Measurements from ENCODE around the gene RBM33. TPM values are rescaled to one million over a fixed set of nuclear protein-coding genes. Genes with fewer than 3 reads are reported as not detected.

The RBM33 gene
- total and polyA plus RNA-seq, 2 donors from 2014 or later = 9.8 to 78.7 TPM

DNA sequence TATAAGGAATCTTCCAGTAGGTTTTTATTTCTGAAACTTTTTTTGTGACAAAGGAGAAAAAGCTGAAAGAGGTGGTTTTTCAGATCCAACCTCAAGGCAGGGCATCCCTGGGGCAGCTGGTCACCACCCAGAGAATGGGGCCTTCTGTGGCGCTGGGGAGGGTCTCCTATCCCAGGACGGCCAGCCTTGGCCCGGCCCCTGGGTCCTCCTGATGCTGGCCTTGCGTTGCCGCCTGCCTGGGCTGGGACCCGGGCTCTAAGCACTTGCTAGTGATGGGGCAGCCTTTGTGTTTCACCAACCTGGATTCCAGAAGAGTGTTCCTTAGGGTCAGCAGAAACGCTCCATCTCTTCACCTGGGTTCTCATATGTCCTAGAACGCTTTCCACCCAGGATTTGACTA is 151.5 kb downstream of the RBM33 start:
- H3K4me3 ChIP-seq (ENCODE audit: low read length in 3 of 3) = no peak overlapping the region
- no peak for FAIRE-seq
- intact Hi-C loops (cut with DNase I) = no loop called here
- H3K36me3 ChIP-seq (ENCODE audit: control insufficient read depth in 2 of 3, insufficient read depth in 3 of 3, low read length in 3 of 3) = no peaks in the 10 kb centered on the region
- H3K4me1 ChIP-seq (ENCODE audit: control insufficient read depth in 2 of 3, insufficient read depth in 2 of 3, low read depth in 1 of 3, low read length in 3 of 3) = peaks cover 0 to 2% (median 0%) of the 10 kb centered on the region in 3 donors
- H3K9ac ChIP-seq (ENCODE audit: low read length in 3 of 3) = no peak overlapping the region
- DNase-seq = no peak
- peaks cover 15% of the 10 kb centered on the region for H3K27me3 ChIP-seq (ENCODE audit: control insufficient read depth, insufficient read depth, low read length)
- H3K9me3 ChIP-seq (ENCODE audit: control insufficient read depth in 2 of 3, insufficient read depth in 1 of 3, low read length in 3 of 3) = no peaks in the 10 kb centered on the region
- H3K27ac ChIP-seq (ENCODE audit: low read depth in 2 of 2, low read length in 2 of 2) = no peak overlapping the region
- TF ChIP-seq, protein P1, sequence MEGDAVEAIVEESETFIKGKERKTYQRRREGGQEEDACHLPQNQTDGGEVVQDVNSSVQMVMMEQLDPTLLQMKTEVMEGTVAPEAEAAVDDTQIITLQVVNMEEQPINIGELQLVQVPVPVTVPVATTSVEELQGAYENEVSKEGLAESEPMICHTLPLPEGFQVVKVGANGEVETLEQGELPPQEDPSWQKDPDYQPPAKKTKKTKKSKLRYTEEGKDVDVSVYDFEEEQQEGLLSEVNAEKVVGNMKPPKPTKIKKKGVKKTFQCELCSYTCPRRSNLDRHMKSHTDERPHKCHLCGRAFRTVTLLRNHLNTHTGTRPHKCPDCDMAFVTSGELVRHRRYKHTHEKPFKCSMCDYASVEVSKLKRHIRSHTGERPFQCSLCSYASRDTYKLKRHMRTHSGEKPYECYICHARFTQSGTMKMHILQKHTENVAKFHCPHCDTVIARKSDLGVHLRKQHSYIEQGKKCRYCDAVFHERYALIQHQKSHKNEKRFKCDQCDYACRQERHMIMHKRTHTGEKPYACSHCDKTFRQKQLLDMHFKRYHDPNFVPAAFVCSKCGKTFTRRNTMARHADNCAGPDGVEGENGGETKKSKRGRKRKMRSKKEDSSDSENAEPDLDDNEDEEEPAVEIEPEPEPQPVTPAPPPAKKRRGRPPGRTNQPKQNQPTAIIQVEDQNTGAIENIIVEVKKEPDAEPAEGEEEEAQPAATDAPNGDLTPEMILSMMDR (IDR thresholded peaks at IDR 0.05; ENCODE audit: borderline replicate concordance, extremely low read depth, insufficient read depth) = no peak

DNA sequence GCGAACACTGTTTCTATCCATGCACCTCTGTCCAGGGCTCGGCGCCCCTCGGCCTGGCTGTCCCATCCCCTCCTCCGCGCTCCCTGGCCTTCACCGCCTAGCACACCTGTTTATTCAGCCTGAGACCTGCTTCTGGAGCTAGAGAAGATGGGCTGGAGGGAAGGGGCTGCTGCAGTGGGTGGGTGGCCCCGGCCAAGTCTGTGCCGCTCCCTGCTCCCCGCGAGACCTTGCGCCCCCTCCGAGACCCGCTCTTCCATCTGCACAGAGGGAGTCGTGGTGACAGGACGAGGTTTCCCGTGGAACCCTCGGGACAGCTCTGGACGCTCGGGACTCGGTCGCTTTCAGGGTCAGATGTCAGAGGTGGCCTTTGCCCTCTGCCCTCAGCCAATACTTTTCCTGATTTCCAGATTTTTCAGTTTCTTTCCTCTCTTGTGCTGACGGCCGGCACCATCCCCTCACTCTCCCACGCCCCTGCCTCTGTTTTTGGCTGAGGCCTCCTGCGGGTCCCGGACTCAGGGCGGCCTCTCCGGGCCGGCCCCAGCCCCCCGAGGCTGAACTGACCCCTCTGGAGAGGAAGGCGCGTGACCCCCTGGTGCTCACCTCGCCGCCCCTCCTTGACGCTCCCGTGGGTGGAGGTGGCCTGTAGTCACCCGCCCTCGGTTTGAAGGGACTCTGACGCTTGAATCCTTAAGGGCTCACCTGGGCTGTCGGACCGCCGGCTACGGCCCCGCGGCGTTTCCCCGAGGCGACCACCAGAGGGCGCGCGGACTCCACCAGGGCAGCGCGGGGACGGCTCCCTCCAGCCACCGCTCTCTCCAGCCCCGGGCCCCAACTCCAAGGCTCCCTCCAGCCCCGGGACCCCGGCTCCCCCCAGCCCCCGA is 152.2 kb downstream of the RBM33 start:
- no peak overlapping the region for H3K4me3 ChIP-seq (ENCODE audit: low read length in 3 of 3)
- TF ChIP-seq, protein P1 (IDR thresholded peaks at IDR 0.05; ENCODE audit: borderline replicate concordance, extremely low read depth, insufficient read depth) = peak; percentile 95
- no peak overlapping the region for H3K27ac ChIP-seq (ENCODE audit: low read depth in 2 of 2, low read length in 2 of 2)
- H3K9me3 ChIP-seq (ENCODE audit: control insufficient read depth in 2 of 3, insufficient read depth in 1 of 3, low read length in 3 of 3) = no peaks in the 10 kb centered on the region
- H3K27me3 ChIP-seq (ENCODE audit: control insufficient read depth, insufficient read depth, low read length) = peaks cover 21% of the 10 kb centered on the region
- no peaks in the 10 kb centered on the region for H3K36me3 ChIP-seq (ENCODE audit: control insufficient read depth in 2 of 3, insufficient read depth in 3 of 3, low read length in 3 of 3)
- DNase-seq (peak in 4 of 5 donors; percentile 63 to 90 (median 76)), FAIRE-seq (no peak)
- intact Hi-C loops (cut with DNase I) = no loop called here
- H3K9ac ChIP-seq (ENCODE audit: low read length in 3 of 3) = no peak overlapping the region
- peaks cover 0 to 2% (median 0%) of the 10 kb centered on the region in 3 donors for H3K4me1 ChIP-seq (ENCODE audit: control insufficient read depth in 2 of 3, insufficient read depth in 2 of 3, low read depth in 1 of 3, low read length in 3 of 3)

DNA sequence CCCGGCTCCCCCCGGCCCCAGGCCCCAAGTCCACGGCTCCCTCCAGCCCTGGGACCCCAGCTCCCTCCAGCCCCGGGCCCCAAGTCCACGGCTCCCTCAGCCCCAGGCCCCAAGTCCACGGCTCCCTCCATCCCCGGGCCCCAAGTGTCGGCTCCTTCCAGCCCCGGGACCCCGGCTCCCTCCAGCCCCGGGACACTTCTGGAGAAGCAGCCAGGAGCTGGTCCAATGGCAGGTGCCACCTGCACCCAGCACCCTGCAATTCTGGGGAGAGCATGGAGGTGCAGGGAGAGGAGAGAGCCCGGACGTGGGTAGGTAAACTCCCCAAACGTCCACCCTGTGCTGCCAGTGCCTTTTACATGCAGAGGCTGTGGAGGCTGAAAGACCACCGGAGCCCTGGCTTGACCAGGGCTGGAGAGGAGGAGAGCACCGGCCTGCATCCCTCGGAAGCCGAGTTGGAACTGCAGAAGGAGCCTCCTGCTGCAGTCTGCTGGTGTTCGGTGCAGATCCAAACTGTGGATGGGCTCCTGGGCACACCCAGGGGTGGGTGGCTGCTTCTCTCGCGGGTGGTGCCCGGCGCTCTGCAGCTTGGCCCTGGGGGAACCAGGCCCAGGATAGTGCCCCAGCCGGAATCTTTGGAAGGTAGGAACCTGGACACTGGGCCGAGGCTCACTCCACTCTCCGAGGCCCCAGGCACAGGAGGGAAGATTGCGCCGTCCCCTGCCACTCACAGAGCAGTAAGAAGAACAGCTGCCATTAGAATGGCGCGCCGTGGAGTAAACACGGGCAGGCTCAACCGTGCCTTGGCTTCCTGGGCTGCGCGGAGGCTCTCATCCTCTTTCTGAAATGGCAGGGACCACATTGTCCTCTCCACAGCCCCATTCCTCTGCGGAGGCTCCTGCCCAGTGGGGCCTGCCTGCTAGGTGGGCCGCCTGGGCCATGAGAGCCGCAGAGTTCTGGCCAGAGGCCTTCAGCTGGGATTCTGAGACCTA is 153.1 kb downstream of the RBM33 start:
- H3K9me3 ChIP-seq (ENCODE audit: control insufficient read depth in 2 of 3, insufficient read depth in 1 of 3, low read length in 3 of 3) = no peaks in the 10 kb centered on the region
- no peak overlapping the region for H3K9ac ChIP-seq (ENCODE audit: low read length in 3 of 3)
- H3K36me3 ChIP-seq (ENCODE audit: control insufficient read depth in 2 of 3, insufficient read depth in 3 of 3, low read length in 3 of 3) = no peaks in the 10 kb centered on the region
- intact Hi-C loops (cut with DNase I) = no loop called here
- DNase-seq = no peak
- H3K4me3 ChIP-seq (ENCODE audit: low read length in 3 of 3) = no peak overlapping the region
- H3K27ac ChIP-seq (ENCODE audit: low read depth in 2 of 2, low read length in 2 of 2) = no peak overlapping the region
- TF ChIP-seq, protein P1 (IDR thresholded peaks at IDR 0.05; ENCODE audit: borderline replicate concordance, extremely low read depth, insufficient read depth) = no peak
- H3K4me1 ChIP-seq (ENCODE audit: control insufficient read depth in 2 of 3, insufficient read depth in 2 of 3, low read depth in 1 of 3, low read length in 3 of 3) = peaks cover 0 to 2% (median 0%) of the 10 kb centered on the region in 3 donors
- no peak for FAIRE-seq
- peaks cover 28% of the 10 kb centered on the region for H3K27me3 ChIP-seq (ENCODE audit: control insufficient read depth, insufficient read depth, low read length)
